ENCODE data around the gene GRB10. TPM values are rescaled to one million over a fixed set of nuclear protein-coding genes. Genes with fewer than 3 reads are reported as not detected.

The GRB10 gene
- polyA plus RNA-seq, 2 of the 4 experiments (the other 2 are of a cell fraction) = 23.2 to 37.0 TPM

DNA sequence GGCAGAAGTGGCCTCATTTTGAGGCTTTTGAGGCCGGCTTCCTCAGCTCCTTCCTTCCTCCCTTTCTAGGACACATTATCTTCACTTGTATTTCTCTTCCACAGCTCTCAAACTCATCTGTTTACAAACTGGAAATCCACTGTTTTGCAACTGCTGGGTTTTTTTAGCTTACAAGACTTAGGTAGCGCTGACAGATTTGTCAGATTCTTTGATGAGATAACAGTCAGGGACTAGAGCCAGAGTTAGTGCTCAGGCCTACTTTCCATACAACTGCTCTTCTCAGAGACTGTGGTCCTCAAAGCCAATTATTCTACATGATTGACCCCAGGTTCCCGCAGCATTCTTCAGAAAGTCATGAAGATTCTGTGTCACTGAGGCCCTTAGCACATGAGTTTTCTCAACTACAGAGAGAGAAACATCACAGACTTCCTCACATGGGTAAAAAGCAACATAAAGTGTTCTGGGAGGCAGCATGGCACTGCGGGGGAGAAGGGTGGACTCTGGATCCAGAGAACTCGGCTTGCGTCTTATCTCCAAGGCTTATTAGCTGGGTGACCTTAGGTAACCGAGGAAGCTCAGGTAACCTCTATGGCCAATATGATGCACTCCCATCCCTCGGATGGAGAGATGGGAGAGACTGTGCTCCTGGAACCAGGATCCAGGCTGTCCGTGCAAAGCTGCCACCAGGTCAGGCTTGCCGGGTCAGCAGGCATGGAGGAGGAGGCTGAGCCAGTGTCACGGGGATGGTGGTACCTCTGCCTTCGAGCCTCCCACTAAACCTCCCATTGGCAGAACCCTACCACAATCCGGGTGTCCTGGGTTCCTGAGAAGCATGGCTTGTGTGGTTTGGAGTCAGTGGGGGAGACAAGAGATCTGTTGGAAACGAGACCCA, 228.0 kb downstream of the GRB10 start:
- POLR2A ChIA-PET = no interaction called here

DNA sequence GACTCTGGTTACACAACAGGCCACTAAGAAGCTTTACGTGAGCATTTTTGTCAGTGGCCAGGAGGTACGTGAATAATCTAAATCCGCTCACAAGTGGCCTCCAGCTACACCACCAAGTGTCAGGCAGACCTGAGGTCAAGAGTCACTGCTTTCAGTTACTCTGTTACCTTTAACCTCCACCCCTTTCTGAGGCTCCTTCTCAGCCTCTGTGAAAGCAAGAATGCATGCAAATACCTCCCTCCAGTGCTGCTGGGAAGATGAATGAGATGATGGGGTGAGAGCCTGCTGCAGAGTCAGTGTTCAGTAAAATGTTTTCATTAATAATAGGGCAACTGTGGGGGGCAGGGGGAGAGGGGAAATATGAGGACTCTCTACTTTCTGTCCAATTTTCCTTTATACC, 228.7 kb downstream of the GRB10 start:
- 48% methylated on average over 3 of the region's 3 CpGs for WGBS (ENCODE audit: missing lambda C conversion rate)
- Histone ChIP-seq H3K9me3 (no peaks in the 10 kb centered on the region), H3K27ac (no peak overlapping the region), H3K4me3 (no peak overlapping the region), H3K4me2 (no peak overlapping the region), H3K4me1 (no peaks in the 10 kb centered on the region)
- DNase-seq (ENCODE audit: low read depth in 1 of 2, low spot score in 1 of 2) (no peak), ATAC-seq (no peak), FAIRE-seq (no peak)
- TF ChIP-seq NPAS2 (CRISPR knock-in tag; IDR thresholded peaks at IDR 0.05; ENCODE audit: borderline replicate concordance) = no peak
- ChIA-PET POLR2A (no interaction called here), CTCF (no interaction called here)

More for the DNA sequence above, 228.0 kb downstream of the GRB10 start:
- H3K4me2 ChIP-seq = no peak overlapping the region
- H3K27ac ChIP-seq = no peak overlapping the region
- FAIRE-seq (no peak), ATAC-seq (no peak), DNase-seq (ENCODE audit: low read depth in 1 of 2, low spot score in 1 of 2) (no peak)
- CTCF ChIA-PET = interaction anchor here (1.2 kb wide), 1 partner anchor 10 kb away, joined by 7 read pairs; the partner anchor contains the start of gene DDC
- no peaks in the 10 kb centered on the region for H3K9me3 ChIP-seq
- no peaks in the 10 kb centered on the region for H3K4me1 ChIP-seq
- WGBS (ENCODE audit: missing lambda C conversion rate) = 58% methylated on average over 14 of the region's 14 CpGs
- no peak overlapping the region for H3K4me3 ChIP-seq
- TF ChIP-seq RAD21 (conservative IDR thresholded peaks at IDR 0.05 in 1 of 2, IDR thresholded peaks at IDR 0.05 in 1 of 2) (no peak), KDM5A (IDR thresholded peaks at IDR 0.05) (no peak), RFX5 (IDR thresholded peaks at IDR 0.05) (no peak), MYC (IDR thresholded peaks at IDR 0.05; ENCODE audit: borderline replicate concordance, low read length) (no peak)

DNA sequence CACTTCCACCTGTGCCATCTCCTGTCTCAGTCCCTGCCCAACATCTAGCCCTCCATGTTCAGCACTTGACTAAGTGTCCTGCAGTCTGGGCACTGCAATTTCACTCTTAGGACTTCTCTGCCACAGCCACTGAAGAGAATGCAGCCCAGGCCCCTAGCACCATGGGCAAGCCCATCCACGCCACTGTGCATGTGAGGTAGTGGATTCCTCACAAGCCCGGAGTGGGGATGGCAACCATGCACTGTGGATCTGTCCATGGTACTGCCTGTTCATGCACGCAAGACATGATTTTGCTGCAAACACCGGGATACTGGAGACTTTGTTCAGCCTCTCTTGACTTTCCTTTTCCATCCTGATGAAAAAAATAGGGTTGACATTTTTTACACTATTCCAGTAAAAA, 229.8 kb downstream of the GRB10 start:
- Histone ChIP-seq H3K4me1 (no peaks in the 10 kb centered on the region), H3K27ac (no peak overlapping the region), H3K4me3 (no peak overlapping the region), H3K4me2 (no peak overlapping the region), H3K9me3 (no peaks in the 10 kb centered on the region)
- FAIRE-seq = no peak
- no peak for DNase-seq (ENCODE audit: low read depth in 1 of 2, low spot score in 1 of 2)
- ATAC-seq = peak; percentile 19 to 39; a peak in 1 of 6 replicates
- CTCF ChIA-PET = no interaction called here
- no peak for TF ChIP-seq FOSL2 (IDR thresholded peaks at IDR 0.05)
- TF ChIP-seq FOSL2 (CRISPR knock-in tag; IDR thresholded peaks at IDR 0.05) = no peak
- TF ChIP-seq, protein P1, sequence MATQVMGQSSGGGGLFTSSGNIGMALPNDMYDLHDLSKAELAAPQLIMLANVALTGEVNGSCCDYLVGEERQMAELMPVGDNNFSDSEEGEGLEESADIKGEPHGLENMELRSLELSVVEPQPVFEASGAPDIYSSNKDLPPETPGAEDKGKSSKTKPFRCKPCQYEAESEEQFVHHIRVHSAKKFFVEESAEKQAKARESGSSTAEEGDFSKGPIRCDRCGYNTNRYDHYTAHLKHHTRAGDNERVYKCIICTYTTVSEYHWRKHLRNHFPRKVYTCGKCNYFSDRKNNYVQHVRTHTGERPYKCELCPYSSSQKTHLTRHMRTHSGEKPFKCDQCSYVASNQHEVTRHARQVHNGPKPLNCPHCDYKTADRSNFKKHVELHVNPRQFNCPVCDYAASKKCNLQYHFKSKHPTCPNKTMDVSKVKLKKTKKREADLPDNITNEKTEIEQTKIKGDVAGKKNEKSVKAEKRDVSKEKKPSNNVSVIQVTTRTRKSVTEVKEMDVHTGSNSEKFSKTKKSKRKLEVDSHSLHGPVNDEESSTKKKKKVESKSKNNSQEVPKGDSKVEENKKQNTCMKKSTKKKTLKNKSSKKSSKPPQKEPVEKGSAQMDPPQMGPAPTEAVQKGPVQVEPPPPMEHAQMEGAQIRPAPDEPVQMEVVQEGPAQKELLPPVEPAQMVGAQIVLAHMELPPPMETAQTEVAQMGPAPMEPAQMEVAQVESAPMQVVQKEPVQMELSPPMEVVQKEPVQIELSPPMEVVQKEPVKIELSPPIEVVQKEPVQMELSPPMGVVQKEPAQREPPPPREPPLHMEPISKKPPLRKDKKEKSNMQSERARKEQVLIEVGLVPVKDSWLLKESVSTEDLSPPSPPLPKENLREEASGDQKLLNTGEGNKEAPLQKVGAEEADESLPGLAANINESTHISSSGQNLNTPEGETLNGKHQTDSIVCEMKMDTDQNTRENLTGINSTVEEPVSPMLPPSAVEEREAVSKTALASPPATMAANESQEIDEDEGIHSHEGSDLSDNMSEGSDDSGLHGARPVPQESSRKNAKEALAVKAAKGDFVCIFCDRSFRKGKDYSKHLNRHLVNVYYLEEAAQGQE (IDR thresholded peaks at IDR 0.05) = peak; percentile 90
- POLR2A ChIA-PET = no interaction called here
- WGBS (ENCODE audit: missing lambda C conversion rate) = 76% methylated on average over 4 of the region's 4 CpGs

DNA sequence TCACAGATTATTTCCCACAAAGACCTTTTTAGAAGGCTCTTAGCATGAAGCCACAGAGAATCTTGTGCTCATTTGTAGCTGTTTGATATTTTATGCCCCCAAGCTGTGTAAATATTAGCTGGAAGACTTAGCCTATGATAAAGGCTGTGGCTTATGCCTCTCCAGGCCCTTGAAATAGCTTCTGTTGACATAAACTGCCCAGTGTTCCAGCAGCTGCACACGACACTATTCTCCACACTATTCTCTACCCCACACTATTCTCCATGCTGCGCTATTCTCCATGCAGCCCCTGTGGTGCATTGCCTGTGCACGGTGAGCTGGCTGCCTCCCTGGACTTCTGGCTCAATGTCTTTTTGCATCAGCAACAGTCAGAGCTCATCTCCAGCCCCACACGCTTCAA, 230.6 kb downstream of the GRB10 start:
- POLR2A ChIA-PET = no interaction called here
- FAIRE-seq (no peak), DNase-seq (ENCODE audit: low read depth in 1 of 2, low spot score in 1 of 2) (no peak), ATAC-seq (no peak)
- Histone ChIP-seq H3K27ac (no peak overlapping the region), H3K4me1 (no peaks in the 10 kb centered on the region), H3K9me3 (no peaks in the 10 kb centered on the region), H3K4me2 (no peak overlapping the region), H3K4me3 (no peak overlapping the region)
- WGBS (ENCODE audit: missing lambda C conversion rate) = 62% methylated on average over 4 of the region's 4 CpGs
- TF ChIP-seq, protein P1 (IDR thresholded peaks at IDR 0.05) = no peak
- no peak for TF ChIP-seq JUN (IDR thresholded peaks at IDR 0.05)
- TF ChIP-seq CEBPB (IDR thresholded peaks at IDR 0.05) = no peak
- TF ChIP-seq FOSB (CRISPR knock-in tag; IDR thresholded peaks at IDR 0.05) = no peak
- TF ChIP-seq MAZ (IDR thresholded peaks at IDR 0.05; ENCODE audit: borderline replicate concordance, low read depth, low read length) = no peak
- no peak for TF ChIP-seq HDAC2 (IDR thresholded peaks at IDR 0.05)
- TF ChIP-seq, protein P2, sequence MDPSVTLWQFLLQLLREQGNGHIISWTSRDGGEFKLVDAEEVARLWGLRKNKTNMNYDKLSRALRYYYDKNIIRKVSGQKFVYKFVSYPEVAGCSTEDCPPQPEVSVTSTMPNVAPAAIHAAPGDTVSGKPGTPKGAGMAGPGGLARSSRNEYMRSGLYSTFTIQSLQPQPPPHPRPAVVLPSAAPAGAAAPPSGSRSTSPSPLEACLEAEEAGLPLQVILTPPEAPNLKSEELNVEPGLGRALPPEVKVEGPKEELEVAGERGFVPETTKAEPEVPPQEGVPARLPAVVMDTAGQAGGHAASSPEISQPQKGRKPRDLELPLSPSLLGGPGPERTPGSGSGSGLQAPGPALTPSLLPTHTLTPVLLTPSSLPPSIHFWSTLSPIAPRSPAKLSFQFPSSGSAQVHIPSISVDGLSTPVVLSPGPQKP (IDR thresholded peaks at IDR 0.05; ENCODE audit: low read depth, low read length) = no peak
- no peak for TF ChIP-seq ZNF302 (CRISPR knock-in tag; IDR thresholded peaks at IDR 0.05)
- no peak for TF ChIP-seq ESRRA (IDR thresholded peaks at IDR 0.05; ENCODE audit: borderline replicate concordance, low read length)
- TF ChIP-seq FOXS1 (CRISPR knock-in tag; IDR thresholded peaks at IDR 0.05) = no peak
- TF ChIP-seq RNF2 (IDR thresholded peaks at IDR 0.05; ENCODE audit: borderline replicate concordance, low read depth) = no peak
- no peak for TF ChIP-seq SMC3 (IDR thresholded peaks at IDR 0.05)
- CTCF ChIA-PET = interaction anchor here (1.1 to 1.3 kb wide), 3 partner anchors 18 to 84 kb away, joined by 3 to 4 read pairs (median 4); no protein-coding TSS in a partner anchor

Data from A549 (cell line).